ENCODE data around the gene GSDMA.

GSDMA gene

GRCh38 chr17:39926135-39926587 is 36.6 kb upstream of the GSDMA start:
- no peak for TF ChIP-seq GATA2 (IDR thresholded peaks at IDR 0.05; ENCODE audit: low read depth, low read length)
- TF ChIP-seq GATA3 (IDR thresholded peaks at IDR 0.05; ENCODE audit: low read depth, low read length): no peak

GRCh38 chr17:39926588-39927100 is 36.2 kb upstream of the GSDMA start:
- no peak for TF ChIP-seq GATA3 (IDR thresholded peaks at IDR 0.05; ENCODE audit: low read depth, low read length)

DNA sequence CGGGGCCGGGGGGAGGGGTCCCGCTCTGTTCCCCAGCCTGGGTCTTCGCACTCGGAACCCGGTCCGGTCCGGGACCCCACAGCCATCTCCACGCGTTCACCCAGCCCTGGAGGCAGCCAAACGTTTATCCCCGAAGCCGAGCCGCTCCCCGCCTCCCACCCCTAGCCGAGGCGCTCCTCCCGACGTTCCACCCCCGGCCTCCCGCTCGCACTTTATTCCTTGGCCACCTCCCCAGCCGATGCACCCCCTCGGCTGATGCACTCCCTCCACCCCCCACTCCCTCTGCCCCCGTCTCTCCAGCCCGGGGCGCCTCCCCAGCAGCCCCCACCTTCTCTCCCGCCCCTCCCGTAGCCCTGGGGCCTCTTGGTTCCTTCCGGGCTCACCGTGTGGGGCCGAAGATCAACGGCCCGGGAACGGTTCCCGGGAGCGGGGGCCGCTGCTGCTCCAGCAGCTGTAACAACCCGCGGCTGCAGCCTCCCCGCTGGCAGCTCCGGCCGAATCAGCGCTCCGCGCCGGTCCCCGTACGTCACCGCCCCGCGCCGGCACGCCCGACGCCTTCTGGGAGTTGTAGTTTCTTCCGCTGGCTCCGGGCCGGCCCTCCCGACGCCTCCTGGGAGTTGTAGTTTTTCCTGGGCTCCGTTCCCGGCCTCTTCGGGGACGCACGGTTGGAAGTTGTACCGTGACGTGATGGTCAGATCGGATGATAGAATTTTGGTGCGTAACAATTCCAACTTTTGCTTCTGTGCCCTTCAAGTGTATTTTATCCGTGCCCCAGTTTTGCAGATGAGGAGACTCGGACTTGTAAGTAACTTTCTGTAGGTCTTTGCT is 35.5 kb upstream of the GSDMA start, which contains the start of the genes LRRC3C and ORMDL3:
Gene LRRC3C, plus strand, starts transcription at position 632 of the 828 bp plus-strand sequence. CDS start 13,792 bp downstream, outside the sequence.
Gene ORMDL3, minus strand, starts transcription at position 501 of the 828 bp plus-strand sequence. CDS start 3,398 bp downstream, outside the sequence.
- no peak for TF ChIP-seq GATA2 (IDR thresholded peaks at IDR 0.05; ENCODE audit: low read depth, low read length)
- TF ChIP-seq GATA3 (IDR thresholded peaks at IDR 0.05; ENCODE audit: low read depth, low read length): no peak

DNA sequence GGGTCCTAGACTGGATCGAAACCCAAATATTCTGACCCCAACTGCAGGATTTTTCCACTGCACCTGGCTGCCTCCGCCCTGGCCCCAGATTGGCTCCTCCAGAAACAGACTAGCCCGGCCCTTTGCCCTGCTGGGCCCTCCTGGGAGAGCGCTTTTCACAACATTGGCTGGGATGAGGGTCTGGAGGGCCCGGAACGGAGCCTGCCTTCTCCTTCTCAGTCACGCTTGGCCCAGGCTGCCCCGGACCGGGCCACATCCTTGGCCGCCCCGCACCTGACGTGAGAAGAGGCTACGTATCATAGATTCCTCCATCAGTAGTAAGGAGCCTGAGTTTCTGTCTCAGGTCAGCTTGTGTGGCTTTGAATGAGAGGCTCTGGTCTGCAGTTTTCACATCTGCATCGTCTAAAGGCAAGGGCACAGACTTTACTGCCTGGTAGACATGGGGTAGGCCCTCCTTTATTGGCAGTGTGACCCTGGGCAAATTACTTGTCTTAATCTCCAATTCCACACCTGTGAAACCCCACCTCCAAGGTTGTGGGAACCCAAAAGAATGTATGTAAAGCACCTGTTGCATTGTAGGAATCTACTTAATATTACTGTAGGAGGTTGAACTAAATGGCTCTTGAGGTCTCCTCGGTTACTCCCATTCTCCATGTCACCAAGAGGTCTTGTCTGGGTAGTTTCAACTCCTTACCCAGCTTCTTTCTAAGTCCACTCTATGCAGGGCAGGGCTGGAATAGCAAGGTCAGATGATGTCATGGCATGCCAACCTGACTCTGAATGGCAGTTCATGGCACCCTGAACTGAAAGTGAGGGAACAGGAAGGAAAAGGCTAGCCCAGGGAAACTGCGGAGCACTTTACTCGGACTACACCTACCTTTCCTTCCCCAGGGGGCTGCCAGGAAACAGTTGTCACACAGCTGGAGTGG is 34.6 kb upstream of the GSDMA start:
- TF ChIP-seq GATA3 (IDR thresholded peaks at IDR 0.05; ENCODE audit: low read depth, low read length): no peak
- TF ChIP-seq GATA2 (IDR thresholded peaks at IDR 0.05; ENCODE audit: low read depth, low read length): no peak

DNA sequence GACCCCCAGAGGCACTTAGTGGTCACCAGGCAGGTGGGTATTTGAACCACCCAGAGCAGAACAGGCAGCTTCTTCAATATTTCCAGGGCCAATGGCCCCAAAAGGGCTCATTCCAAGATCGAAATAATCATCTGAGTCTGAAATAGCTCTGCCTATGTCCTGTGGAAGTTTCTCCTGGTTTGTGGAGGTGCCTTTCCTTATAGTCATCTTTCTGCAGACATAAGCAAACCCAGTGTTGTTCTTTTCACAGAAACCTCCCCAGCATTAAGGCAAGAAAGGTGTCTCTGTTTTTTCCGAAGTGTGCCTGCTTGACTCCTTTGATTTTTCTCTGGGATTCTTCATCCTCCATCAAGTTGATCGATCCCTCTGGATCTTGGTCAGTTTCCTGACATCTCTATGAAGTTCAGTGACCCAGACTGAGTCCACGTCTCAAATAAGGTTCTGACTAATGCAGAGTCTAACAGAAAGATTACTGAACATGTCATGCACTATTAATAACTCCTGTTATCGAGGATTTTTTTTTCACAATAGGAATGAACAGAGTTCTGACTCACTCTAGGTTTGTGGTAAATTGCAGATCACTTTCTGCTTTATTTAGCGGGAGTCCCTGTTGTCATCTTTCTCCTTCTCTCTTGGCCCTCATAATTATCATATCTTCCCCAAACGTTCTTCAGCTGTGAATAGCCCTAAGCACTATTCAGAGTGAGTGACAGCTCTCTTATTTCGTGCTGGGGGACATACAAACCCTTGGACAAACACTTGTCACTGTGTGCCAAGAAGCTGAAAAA is 33.8 kb upstream of the GSDMA start:
- TF ChIP-seq GATA2 (IDR thresholded peaks at IDR 0.05; ENCODE audit: low read depth, low read length) (no peak), GATA3 (IDR thresholded peaks at IDR 0.05; ENCODE audit: low read depth, low read length) (no peak)

DNA sequence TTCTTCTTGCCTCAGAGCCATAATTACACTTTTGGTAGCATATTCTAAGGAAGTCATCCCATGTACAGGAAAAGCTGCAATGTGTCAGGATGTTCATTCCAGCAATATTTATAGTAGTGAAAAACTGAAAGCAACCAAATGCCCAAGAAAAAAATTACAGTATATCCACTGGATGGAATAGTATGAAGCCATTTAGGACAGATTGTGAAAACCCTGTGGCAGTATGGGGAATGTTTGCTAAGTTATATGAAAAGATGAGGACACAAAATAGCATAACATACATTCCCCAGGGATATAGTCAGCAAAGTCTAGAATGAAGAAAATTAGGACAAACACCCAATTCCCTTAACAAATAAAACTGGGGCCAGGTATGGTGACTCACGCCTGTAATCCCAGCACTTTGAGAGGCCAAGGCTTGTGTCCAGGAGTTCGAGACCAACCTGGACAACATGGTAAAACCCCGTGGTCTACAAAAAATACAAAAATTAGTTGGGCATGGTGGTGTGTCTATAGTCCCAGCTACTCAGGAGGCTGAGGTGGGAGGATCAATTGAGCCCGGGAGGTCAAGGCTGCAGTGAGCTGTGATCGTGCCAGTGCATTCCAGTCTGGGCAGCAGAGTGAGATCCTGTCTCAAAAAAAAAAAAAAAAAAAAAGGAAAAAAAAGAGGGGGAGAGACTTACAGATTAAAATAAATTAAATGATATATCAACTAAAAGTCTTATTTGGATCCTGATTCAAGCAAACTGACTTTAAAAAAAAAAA is 33.0 kb upstream of the GSDMA start:
- TF ChIP-seq GATA3 (IDR thresholded peaks at IDR 0.05; ENCODE audit: low read depth, low read length): no peak
- TF ChIP-seq GATA2 (IDR thresholded peaks at IDR 0.05; ENCODE audit: low read depth, low read length): no peak

- TF ChIP-seq GATA2 (IDR thresholded peaks at IDR 0.05; ENCODE audit: low read depth, low read length): no peak
- no peak for TF ChIP-seq GATA3 (IDR thresholded peaks at IDR 0.05; ENCODE audit: low read depth, low read length)
These were observed 28.9 kb upstream of the GSDMA start for GRCh38 chr17:39933912-39934311.

DNA sequence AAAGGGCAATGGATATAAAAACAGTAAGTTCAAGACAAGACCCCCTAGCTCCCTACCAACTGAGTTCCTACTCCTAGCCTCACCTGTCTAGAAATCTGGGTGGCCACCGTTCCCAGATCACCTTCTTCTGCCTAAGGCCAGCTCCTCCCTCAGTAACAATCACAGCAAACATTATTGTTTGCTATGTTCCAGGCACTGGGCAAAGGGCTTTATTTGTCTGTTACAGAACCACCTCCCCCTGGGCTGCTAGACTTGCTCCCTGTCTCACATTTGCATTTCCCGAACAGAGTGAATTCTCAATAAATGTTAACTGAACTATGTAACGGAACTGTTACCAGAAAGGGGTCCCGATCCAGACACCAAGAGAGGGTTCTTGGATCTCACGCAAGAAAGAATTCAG is 28.5 kb upstream of the GSDMA start:
- no peak for TF ChIP-seq GATA2 (IDR thresholded peaks at IDR 0.05; ENCODE audit: low read depth, low read length)
- TF ChIP-seq GATA3 (IDR thresholded peaks at IDR 0.05; ENCODE audit: low read depth, low read length): no peak

- TF ChIP-seq GATA2 (IDR thresholded peaks at IDR 0.05; ENCODE audit: low read depth, low read length) (no peak), GATA3 (IDR thresholded peaks at IDR 0.05; ENCODE audit: low read depth, low read length) (no peak)
These were observed 26.9 kb upstream of the GSDMA start for GRCh38 chr17:39935909-39936308.

DNA sequence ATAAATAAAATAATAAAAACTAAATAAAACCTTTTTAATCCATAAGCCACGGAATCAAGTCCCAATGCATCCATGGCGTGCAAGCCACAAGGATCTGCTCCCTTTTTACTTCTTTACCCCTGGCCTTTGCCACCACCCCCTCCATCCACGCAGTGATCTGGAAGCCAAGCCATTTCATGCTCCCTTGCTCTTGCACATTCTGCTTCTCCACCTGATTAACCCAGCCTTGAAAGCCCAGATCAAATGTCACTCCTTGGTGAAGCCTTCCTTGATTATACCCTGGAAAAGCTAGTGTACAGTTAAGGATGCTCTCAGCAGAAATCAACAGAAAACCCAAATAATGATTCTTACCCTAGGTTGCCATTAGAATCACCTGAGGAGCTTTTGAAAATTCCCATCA is 25.4 kb upstream of the GSDMA start:
- TF ChIP-seq GATA3 (IDR thresholded peaks at IDR 0.05; ENCODE audit: low read depth, low read length) (no peak), GATA2 (IDR thresholded peaks at IDR 0.05; ENCODE audit: low read depth, low read length) (no peak)

- TF ChIP-seq GATA3 (IDR thresholded peaks at IDR 0.05; ENCODE audit: low read depth, low read length): no peak
- no peak for TF ChIP-seq GATA2 (IDR thresholded peaks at IDR 0.05; ENCODE audit: low read depth, low read length)
These were observed 24.5 kb upstream of the GSDMA start for GRCh38 chr17:39938140-39938869.

DNA sequence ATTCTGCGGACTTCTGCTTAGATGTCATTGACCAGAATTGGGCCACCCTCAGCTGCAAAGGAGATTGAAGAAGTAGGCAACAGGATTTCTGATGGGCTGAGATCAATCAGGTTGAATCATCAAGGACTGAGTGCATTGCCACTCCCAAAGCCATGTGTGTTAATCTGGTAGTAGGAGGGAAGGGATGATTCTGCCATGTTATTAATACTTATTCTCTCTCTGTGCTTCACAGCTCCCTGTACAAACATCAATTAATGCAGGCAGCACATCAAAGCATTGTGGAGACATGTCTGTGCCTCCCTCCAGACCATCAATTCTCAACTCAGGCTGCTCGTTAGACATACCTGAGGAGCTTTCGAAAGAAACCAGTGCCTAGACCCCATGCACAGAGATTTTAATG is 23.7 kb upstream of the GSDMA start:
- TF ChIP-seq GATA2 (IDR thresholded peaks at IDR 0.05; ENCODE audit: low read depth, low read length) (no peak), GATA3 (IDR thresholded peaks at IDR 0.05; ENCODE audit: low read depth, low read length) (no peak)
